SK-N-SH (cell line): Measurements from ENCODE around the gene TLR2. TPM values are rescaled to one million over a fixed set of nuclear protein-coding genes. Genes with fewer than 3 reads are reported as not detected.

Experiments
- CTCF ChIA-PET: fragments of 300-600, 350-600 bp; formaldehyde crosslinking; extraction: SDS; loops from one replicate; lab custom pipeline; 2021; lab: Yijun Ruan, JAX
- POLR2A ChIA-PET: fragments of 350-600 bp; sonication (Branson Sonifier 250); formaldehyde crosslinking; extraction: SDS; loops from one replicate; lab custom pipeline; 2020; ENCODE audit warnings: antibody characterized with exemption, inconsistent platforms; lab: Yijun Ruan, JAX
- DNase-seq: peaks from one replicate; pipeline ENCODE4 v3.0.0; 2012
- H2AFZ ChIP-seq: fragments of 200-600 bp; sonication (generic); 2 replicates; pipeline ENCODE4 v1.8.1; 2016; ENCODE audit warnings: antibody characterized with exemption, mild to moderate bottlenecking, low read depth
- H3F3A ChIP-seq: fragments of 200-600 bp; sonication (generic); replicated peaks from 2 replicates; pipeline ENCODE3; 2016; ENCODE audit warnings: antibody characterized with exemption, mild to moderate bottlenecking; ENCODE audit not compliant: insufficient read depth
- H3K27ac ChIP-seq, 2 experiments: fragments of 200-500 bp in 1 of 2; fragments of 200-600 bp in 1 of 2; sonication (Bioruptor generic) in 1 of 2; sonication (generic), shearing (Covaris generic) in 1 of 2; 2 replicates each; pipeline versions ENCODE4 v1.5.1 to v1.6.1; 2014 to 2016; ENCODE audit warnings: low read depth in 2 of 2, inconsistent platforms in 1 of 2, low read length in 1 of 2, mild to moderate bottlenecking in 1 of 2, mixed read lengths in 1 of 2
- H3K27me3 ChIP-seq: fragments of 200-600 bp; sonication (generic), shearing (Covaris generic); 2 replicates; pipeline ENCODE4 v1.6.1; 2016; ENCODE audit warnings: mixed run types; ENCODE audit not compliant: insufficient read depth
- H3K36me3 ChIP-seq, 2 experiments: fragments of 200-500 bp in 1 of 2; fragments of 200-600 bp in 1 of 2; sonication (Bioruptor generic) in 1 of 2; sonication (generic) in 1 of 2; replicated peaks in 1 of 2; 2 replicates each; pipeline versions ENCODE3 to v1.5.1; 2014 to 2016; ENCODE audit warnings: low read length in 1 of 2, mild to moderate bottlenecking in 1 of 2; ENCODE audit not compliant: insufficient read depth in 2 of 2, control insufficient read depth in 1 of 2
- H3K4me1 ChIP-seq, 2 experiments: fragments of 200-500 bp in 1 of 2; fragments of 200-600 bp in 1 of 2; sonication (Bioruptor generic) in 1 of 2; sonication (generic), shearing (Covaris generic) in 1 of 2; 2 replicates each; pipeline versions ENCODE4 v1.5.1 to v1.6.1; 2014 to 2016; ENCODE audit warnings: low read depth in 1 of 2, low read length in 1 of 2, mixed run types in 1 of 2; ENCODE audit not compliant: insufficient read depth in 2 of 2, control insufficient read depth in 1 of 2
- H3K4me2 ChIP-seq: fragments of 200-600 bp; sonication (generic), shearing (Covaris generic); 2 replicates; pipeline ENCODE4 v1.6.1; 2017; ENCODE audit warnings: mixed run types
- H3K4me3 ChIP-seq, 2 experiments: fragments of 200-500 bp in 1 of 2; fragments of 200-600 bp in 1 of 2; sonication (Bioruptor generic) in 1 of 2; sonication (generic), shearing (Covaris generic) in 1 of 2; 2 replicates each; pipeline versions ENCODE4 v1.5.1 to v1.8.1; 2014 to 2016; ENCODE audit warnings: low read depth in 2 of 2, inconsistent platforms in 1 of 2, low read length in 1 of 2, mild to moderate bottlenecking in 1 of 2, mixed read lengths in 1 of 2, moderate library complexity in 1 of 2
- H3K79me2 ChIP-seq: fragments of 200-600 bp; sonication (generic); 2 replicates; pipeline ENCODE4 v1.8.1; 2017; ENCODE audit warnings: mild to moderate bottlenecking; ENCODE audit not compliant: insufficient read depth
- H3K9ac ChIP-seq: fragments of 200-600 bp; sonication (generic); 2 replicates; pipeline ENCODE4 v1.6.1; 2017; ENCODE audit warnings: mixed run types
- H3K9me2 ChIP-seq: fragments of 200-600 bp; sonication (generic); 2 replicates; pipeline ENCODE4 v1.6.1; 2017; ENCODE audit warnings: mixed run types
- H3K9me3 ChIP-seq: fragments of 200-600 bp; sonication (generic); 2 replicates; pipeline ENCODE4 v1.6.1; 2017; ENCODE audit warnings: mixed run types, mild to moderate bottlenecking, moderate library complexity
- H4K20me1 ChIP-seq: fragments of 200-600 bp; sonication (generic); 2 replicates; pipeline ENCODE4 v1.6.1; 2017; ENCODE audit warnings: mild to moderate bottlenecking, mixed run types; ENCODE audit not compliant: insufficient read depth
- EP300 ChIP-seq, 2 experiments: IDR thresholded peaks; 2 replicates each; pipeline versions ENCODE4 v1.4.0 to v1.6.1; 2012; ENCODE audit warnings: borderline replicate concordance in 1 of 2, low read depth in 1 of 2, low read length in 1 of 2
- EZH2phosphoT487 ChIP-seq: fragments of 200-600 bp; sonication (generic); IDR thresholded peaks from 2 replicates; pipeline ENCODE4 v1.6.1; 2017; ENCODE audit warnings: low read depth, mixed run types, mild to moderate bottlenecking, antibody characterized with exemption, moderate library complexity, borderline replicate concordance
- FOSL2 ChIP-seq: IDR thresholded peaks from 2 replicates; pipeline ENCODE4 v1.4.0; 2012; ENCODE audit warnings: low read depth, mild to moderate bottlenecking, moderate library complexity, borderline replicate concordance
- FOXJ3 ChIP-seq: sonication (generic); formaldehyde crosslinking; IDR thresholded peaks from 2 replicates; pipeline ENCODE4 v1.5.1; 2020; ENCODE audit warnings: mild to moderate bottlenecking, missing genetic modification reagents
- GABPA ChIP-seq: IDR thresholded peaks from 2 replicates; pipeline ENCODE4 v1.4.0; 2012; ENCODE audit warnings: low read depth, mild to moderate bottlenecking
- GATA2 ChIP-seq: sonication (generic); formaldehyde crosslinking; IDR thresholded peaks from 2 replicates; pipeline ENCODE4 v1.5.0; 2020; ENCODE audit warnings: mild to moderate bottlenecking, missing genetic modification reagents
- IRF3 ChIP-seq: fragments of 150-350 bp; IDR thresholded peaks from 2 replicates; pipeline ENCODE4 v1.6.1; 2016; ENCODE audit warnings: mild to moderate bottlenecking, low read depth, low read length
- JUND ChIP-seq: IDR thresholded peaks from 2 replicates; pipeline ENCODE4 v1.4.0; 2012
- MAX ChIP-seq: IDR thresholded peaks from 2 replicates; pipeline ENCODE4 v1.4.0; 2012; ENCODE audit warnings: low read depth
- MEF2A ChIP-seq: IDR thresholded peaks from 2 replicates; pipeline ENCODE4 v1.4.0; 2012; ENCODE audit warnings: low read depth, borderline replicate concordance
- MXI1 ChIP-seq: IDR thresholded peaks from 2 replicates; pipeline ENCODE4 v1.6.1; 2012; ENCODE audit warnings: mild to moderate bottlenecking, low read depth, low read length, improper control_type of control experiment
- NFIC ChIP-seq: IDR thresholded peaks from 2 replicates; pipeline ENCODE4 v1.4.0; 2012; ENCODE audit warnings: borderline replicate concordance
- NRF1 ChIP-seq: IDR thresholded peaks from 2 replicates; pipeline ENCODE4 v1.6.1; 2012; ENCODE audit warnings: low read depth, mild to moderate bottlenecking, low read length
- RAD21 ChIP-seq: IDR thresholded peaks from 2 replicates; pipeline ENCODE4 v1.6.1; 2012; ENCODE audit warnings: mild to moderate bottlenecking, low read length
- RXRA ChIP-seq: IDR thresholded peaks from 2 replicates; pipeline ENCODE4 v1.4.0; 2012; ENCODE audit warnings: low read depth, mild to moderate bottlenecking, borderline replicate concordance
- SIN3A ChIP-seq: IDR thresholded peaks from 2 replicates; pipeline ENCODE4 v1.6.1; 2012; ENCODE audit warnings: low read depth, mild to moderate bottlenecking, low read length, moderate library complexity, borderline replicate concordance
- SMC3 ChIP-seq: IDR thresholded peaks from 2 replicates; pipeline ENCODE4 v1.6.1; 2012; ENCODE audit warnings: low read depth, low read length, improper control_type of control experiment
- TCF12 ChIP-seq: IDR thresholded peaks from 2 replicates; pipeline ENCODE4 v1.4.0; 2012
- ZBTB33 ChIP-seq: IDR thresholded peaks from 2 replicates; pipeline ENCODE4 v1.4.0; 2012; ENCODE audit warnings: low read depth, borderline replicate concordance
- WGBS: methylation state at CpG from one replicate; pipeline ENCODE4 v1.1.6; 2017; ENCODE audit warnings: low lambda C conversion rate; 5-methylcytosine and 5-hydroxymethylcytosine counted together
- polyA plus RNA-seq, 3 experiments: library from polyadenylated mRNA; depleted of rRNA; stranded (reverse); fragments of >200 nt; gene quantifications; 2 replicates each; pipeline ENCODE4 v1.2.3, GENCODE V29; 2012

TLR2 gene
- polyA plus RNA-seq, 1 of the 3 experiments (the other 2 are of a cell fraction), result 0.18 TPM

DNA sequence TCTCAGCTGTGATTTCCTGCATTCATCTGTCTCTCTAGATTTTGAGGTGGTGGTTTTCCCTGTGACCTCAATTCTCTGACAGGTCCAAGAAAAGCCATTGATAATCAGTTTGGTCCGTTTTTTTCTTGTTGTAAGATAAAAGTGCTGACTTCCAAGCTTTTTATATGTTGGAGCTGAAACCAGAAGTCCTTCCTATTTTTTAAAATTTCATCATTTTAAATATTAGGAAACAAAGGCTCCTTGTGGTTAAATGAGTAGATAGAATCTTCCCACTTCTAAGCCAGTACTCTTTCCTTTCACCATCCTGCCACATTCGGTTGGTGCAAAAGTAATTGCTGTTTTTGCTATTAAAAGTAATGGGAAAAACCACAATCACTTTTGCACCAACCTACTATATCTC lies 57.5 kb downstream of the TLR2 start:
- Histone ChIP-seq H3K4me3 (no peak overlapping the region), H3K9me3 (peaks cover 5% of the 10 kb centered on the region; the same call in 1 of the 2 replicates), H2AFZ (no peak overlapping the region), H3K9me2 (no peaks in the 10 kb centered on the region), H3K36me3 (no peaks in the 10 kb centered on the region), H3K9ac (no peak overlapping the region), H3K4me1 (no peaks in the 10 kb centered on the region), H3K79me2 (no peaks in the 10 kb centered on the region), H3K4me2 (no peak overlapping the region), H3F3A (no peaks in the 10 kb centered on the region), H4K20me1 (no peaks in the 10 kb centered on the region), H3K27me3 (no peaks in the 10 kb centered on the region), H3K27ac (no peak overlapping the region)
- POLR2A ChIA-PET, result no interaction called here
- TF ChIP-seq IRF3, result no peak
- no peak for TF ChIP-seq RXRA
- no peak for TF ChIP-seq JUND
- no peak for TF ChIP-seq RAD21
- no peak for TF ChIP-seq NFIC
- TF ChIP-seq GABPA, result no peak
- TF ChIP-seq GATA2 (CRISPR knock-in tag), result no peak
- no peak for TF ChIP-seq TCF12
- TF ChIP-seq ZBTB33, result no peak
- TF ChIP-seq FOSL2, result no peak
- TF ChIP-seq NRF1, result no peak
- no peak for TF ChIP-seq MAX
- no peak for TF ChIP-seq MXI1
- TF ChIP-seq FOXJ3 (CRISPR knock-in tag), result no peak
- TF ChIP-seq SIN3A, result no peak
- TF ChIP-seq MEF2A, result no peak
- TF ChIP-seq SMC3, result no peak
- TF ChIP-seq EZH2phosphoT487, result no peak
- no peak for TF ChIP-seq EP300 (IDR thresholded peaks at IDR 0.05; ENCODE audit: borderline replicate concordance in 1 of 2, low read depth in 1 of 2, low read length in 1 of 2)
- CTCF ChIA-PET, result interaction anchor here (1.2 to 5.9 kb wide), 5 partner anchors 9 to 614 kb away, joined by 3 to 36 read pairs (median 7); no protein-coding TSS in a partner anchor
- WGBS, result 61% methylated on average over 2 of the region's 2 CpGs
- no peak for DNase-seq
